Measurements from ENCODE around the gene HGF. TPM values are rescaled to one million over a fixed set of nuclear protein-coding genes. Genes with fewer than 3 reads are reported as not detected.
"Not testable (repeated sequence)": the region's sequence is repeated elsewhere in the genome, so short reads cannot be mapped to it uniquely, and the experiment has no call there.

HGF gene
- 10 to 100 TPM in 3 of 4 donors, 1 to 10 TPM in 1; 9.7 to 31.4 (median 12.6) TPM for total RNA-seq

GRCh38 chr7:81769891-81770727 is at the start of gene HGF:
Gene HGF, minus strand, starts transcription at chr7:81770047. Its CDS starts 76 bp downstream, at chr7:81769971.
- H3K27me3 ChIP-seq: no peaks in the 10 kb centered on the region
- peak within 1 kb of the TSS in 1 of 3 donors; percentile 8 for H3K4me3 ChIP-seq (replicated peaks in 1 of 3)
- H3K36me3 ChIP-seq: no peaks in the 10 kb centered on the region
- 19 to 33% methylated on average over 15 of the region's 15 CpGs for WGBS, 2 donors
- intact Hi-C loops (cut with DNase I): no loop called here
- peak; percentile 33 to 44 for DNase-seq
- TF ChIP-seq POLR2A (IDR thresholded peaks at IDR 0.05) (no peak), CTCF (IDR thresholded peaks at IDR 0.05) (peak in 1 of 6 experiments; percentile 19)
- peak within 1 kb of the TSS; percentile 26 to 68 (median 50) for H3K27ac ChIP-seq
- no peaks in the 10 kb centered on the region for H3K9me3 ChIP-seq
- H3K4me1 ChIP-seq: peaks cover 0 to 2% of the 10 kb centered on the region in 2 donors

DNA sequence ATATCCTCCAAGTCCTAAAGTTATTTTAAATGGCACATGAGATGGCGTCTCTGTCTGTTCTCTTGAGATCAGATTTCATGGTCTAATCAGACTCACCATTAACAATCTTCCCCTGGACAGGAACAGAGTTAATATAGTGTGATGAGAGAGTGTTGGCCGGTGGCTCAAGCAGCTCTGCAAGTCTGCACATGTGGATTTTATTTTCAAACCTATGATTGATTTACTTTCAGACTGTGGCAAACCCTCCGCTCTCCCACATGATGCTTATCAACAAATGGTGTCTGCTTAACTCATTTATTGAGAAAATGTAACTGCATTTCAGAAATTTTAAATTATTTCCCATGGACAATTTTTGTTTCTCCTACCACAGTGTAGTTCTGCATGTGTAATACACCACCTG is 46.5 kb upstream of the HGF start:
- WGBS, 2 donors: 48 to 74% methylated on average over 3 of the region's 3 CpGs
- intact Hi-C loops (cut with DNase I): no loop called here

DNA sequence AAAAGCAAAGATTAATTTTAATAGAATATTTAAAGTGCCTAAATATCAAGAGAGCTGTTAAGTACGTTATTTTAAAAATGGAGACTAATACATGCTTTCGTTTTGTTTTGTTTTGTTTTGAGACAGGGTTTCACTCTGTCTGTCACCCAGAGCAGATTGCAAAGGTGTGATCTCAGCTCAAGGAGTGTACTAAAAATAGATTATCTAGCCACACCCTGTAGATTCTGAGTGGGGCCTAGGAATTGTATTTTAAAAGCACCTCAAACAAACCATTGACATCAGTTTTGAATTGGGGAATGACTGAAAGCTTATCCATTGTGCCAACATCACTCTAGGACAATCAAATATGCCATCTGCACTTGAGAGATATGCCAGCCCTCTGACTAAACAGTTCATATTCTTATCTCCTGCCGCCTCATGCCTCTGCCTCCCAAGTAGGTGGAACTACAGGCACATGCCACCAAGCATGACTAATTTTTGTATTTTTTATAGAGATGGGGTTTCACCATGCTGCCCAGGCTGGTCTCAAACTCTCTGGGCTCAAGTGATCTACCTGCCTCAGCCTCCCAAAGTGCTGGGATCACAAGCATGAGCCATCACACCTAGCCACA is 43.1 kb upstream of the HGF start:
- intact Hi-C loops (cut with DNase I); H3K36me3 ChIP-seq; H3K27ac ChIP-seq; H3K4me3 ChIP-seq (replicated peaks in 1 of 3); H3K9me3 ChIP-seq; DNase-seq; H3K4me1 ChIP-seq; H3K27me3 ChIP-seq: not testable (repeated sequence)
- 80 to 81% methylated on average over 3 of the region's 3 CpGs for WGBS, 2 donors

More for the DNA sequence above, 46.5 kb upstream of the HGF start:
- DNase-seq: no peak
- no peak overlapping the region for H3K27ac ChIP-seq
- H3K9me3 ChIP-seq: no peaks in the 10 kb centered on the region
- no peaks in the 10 kb centered on the region for H3K4me1 ChIP-seq
- no peaks in the 10 kb centered on the region for H3K36me3 ChIP-seq
- TF ChIP-seq POLR2A (IDR thresholded peaks at IDR 0.05) (no peak), CTCF (IDR thresholded peaks at IDR 0.05) (no peak)
- H3K4me3 ChIP-seq (replicated peaks in 1 of 3): no peak overlapping the region
- H3K27me3 ChIP-seq: no peaks in the 10 kb centered on the region

DNA sequence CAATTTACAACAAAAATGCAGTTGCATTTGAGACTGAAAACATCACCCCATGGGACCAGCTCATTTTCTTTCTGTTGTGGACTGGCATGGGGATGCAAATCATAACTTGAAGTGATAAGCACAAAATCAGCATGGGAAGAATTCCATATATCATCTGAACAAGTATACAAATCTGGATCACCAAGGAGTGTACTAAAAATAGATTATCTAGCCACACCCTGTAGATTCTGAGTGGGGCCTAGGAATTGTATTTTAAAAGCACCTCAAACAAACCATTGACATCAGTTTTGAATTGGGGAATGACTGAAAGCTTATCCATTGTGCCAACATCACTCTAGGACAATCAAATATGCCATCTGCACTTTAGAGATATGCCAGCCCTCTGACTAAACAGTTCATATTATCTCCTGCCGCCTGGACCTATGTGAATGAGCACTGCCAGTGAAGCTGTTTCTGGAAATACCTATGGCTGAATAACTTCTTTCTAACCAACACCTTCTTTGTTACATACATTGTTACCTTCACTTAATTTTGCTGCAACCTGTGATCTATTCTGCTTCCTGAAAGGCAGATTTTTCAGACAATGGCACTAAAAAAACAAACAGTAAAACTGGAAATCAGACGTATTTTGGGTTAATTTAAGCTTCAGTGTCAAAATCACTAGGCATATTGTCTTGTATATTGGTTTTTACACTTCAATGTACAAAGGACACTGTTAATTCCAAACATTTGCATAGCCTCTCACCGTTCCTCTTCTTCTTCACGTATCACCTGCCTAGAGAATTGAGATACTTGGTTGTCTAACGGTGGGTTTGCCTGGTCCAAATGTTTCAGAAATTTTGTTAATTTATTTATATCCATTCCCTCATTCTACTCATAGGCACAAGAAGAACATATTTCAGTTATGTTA is 42.4 kb upstream of the HGF start:
- WGBS, 2 donors: 86 to 88% methylated on average over 5 of the region's 5 CpGs
- Histone ChIP-seq H3K27ac (no peak overlapping the region), H3K4me1 (no peaks in the 10 kb centered on the region), H3K27me3 (no peaks in the 10 kb centered on the region), H3K36me3 (no peaks in the 10 kb centered on the region), H3K9me3 (no peaks in the 10 kb centered on the region), H3K4me3 (replicated peaks in 1 of 3) (no peak overlapping the region)
- TF ChIP-seq CTCF (IDR thresholded peaks at IDR 0.05) (no peak), POLR2A (IDR thresholded peaks at IDR 0.05) (no peak)
- intact Hi-C loops (cut with DNase I): no loop called here
- DNase-seq: no peak

- 76 to 89% methylated on average over 6 of the region's 6 CpGs for WGBS, 2 donors
- Histone ChIP-seq H3K4me1 (no peaks in the 10 kb centered on the region), H3K4me3 (replicated peaks in 1 of 3) (no peak overlapping the region), H3K9me3 (no peaks in the 10 kb centered on the region), H3K36me3 (no peaks in the 10 kb centered on the region), H3K27me3 (no peaks in the 10 kb centered on the region), H3K27ac (no peak overlapping the region)
- no peak for DNase-seq
- intact Hi-C loops (cut with DNase I): no loop called here
- TF ChIP-seq POLR2A (IDR thresholded peaks at IDR 0.05) (no peak), CTCF (IDR thresholded peaks at IDR 0.05) (no peak)
These were observed 40.8 kb upstream of the HGF start for GRCh38 chr7:81810476-81811155.

DNA sequence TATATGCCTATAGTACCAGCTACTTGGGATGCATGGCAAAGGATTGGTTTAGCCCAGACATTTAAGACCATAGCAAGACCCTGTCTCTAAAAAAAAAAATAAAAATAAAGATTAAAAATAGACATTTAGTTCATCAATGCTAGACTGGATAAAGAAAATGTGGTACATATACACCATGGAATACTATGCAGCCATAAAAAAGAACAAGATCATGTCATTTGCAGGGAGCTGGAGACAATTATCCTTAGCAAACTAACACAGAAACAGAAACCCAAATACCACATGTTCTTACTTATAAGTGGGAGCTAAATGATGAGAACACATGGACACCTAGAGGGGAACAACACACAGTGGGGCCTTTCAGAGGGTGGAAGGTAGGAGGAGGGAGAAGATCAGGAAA is 38.5 kb upstream of the HGF start:
- DNase-seq; H3K9me3 ChIP-seq; H3K4me1 ChIP-seq; H3K36me3 ChIP-seq; intact Hi-C loops (cut with DNase I); H3K27me3 ChIP-seq; H3K27ac ChIP-seq; H3K4me3 ChIP-seq (replicated peaks in 1 of 3): not testable (repeated sequence)
